Fibroblast of the conjunctiva (primary cell): ENCODE data around the gene RNF4.
A peak's percentile ranks its signal among the peaks of the same experiment; 100 is the strongest.
"Not testable (repeated sequence)": the region's sequence is repeated elsewhere in the genome, so short reads cannot be mapped to it uniquely, and the experiment has no call there.

ENCODE experiments used
- DNase-seq: peaks from one replicate; pipeline ENCODE4 v3.0.0-alpha.2; 2010; ENCODE audit warnings: low read depth

Gene RNF4

DNA sequence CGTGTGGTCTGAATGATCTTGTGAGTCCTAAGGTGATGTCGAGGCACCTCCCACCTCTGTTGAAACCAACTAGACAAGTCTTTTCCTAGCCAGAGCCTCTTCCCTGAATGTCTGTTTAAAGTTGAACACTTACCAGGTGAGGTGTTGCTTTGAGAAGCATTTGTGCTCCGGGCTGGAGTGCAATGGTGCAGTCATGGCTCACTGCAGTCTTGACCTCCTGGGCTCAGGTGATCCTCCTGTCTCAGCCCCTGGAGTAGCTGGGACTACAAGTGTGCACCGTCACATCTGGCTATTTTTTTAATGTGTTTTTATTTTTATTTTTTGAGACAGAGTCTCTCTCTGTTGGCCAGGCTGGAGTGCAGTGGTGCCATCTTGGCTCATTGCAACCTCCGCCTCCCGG, 18.1 kb downstream of the RNF4 start:
- no peak for DNase-seq

DNA sequence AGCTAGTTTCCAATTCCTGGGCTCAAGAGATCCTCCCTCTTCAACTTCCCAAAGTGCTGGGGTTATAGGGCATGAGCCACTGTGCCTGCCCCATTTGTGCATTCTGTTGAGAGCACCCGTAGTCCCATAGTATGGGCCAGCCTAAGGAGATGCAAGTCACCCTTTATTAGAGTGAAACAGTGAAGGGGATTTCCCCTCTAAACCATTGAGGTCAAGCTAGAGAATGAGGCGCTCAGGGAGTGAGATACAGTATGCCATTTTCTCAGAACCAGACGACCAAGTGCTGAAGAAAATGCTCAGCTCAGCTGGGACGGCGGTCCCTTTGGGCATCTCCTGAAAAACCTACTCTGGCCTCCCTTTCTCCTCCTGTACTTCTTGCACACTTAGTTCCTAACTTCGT, 18.7 kb downstream of the RNF4 start:
- DNase-seq, result no peak

DNA sequence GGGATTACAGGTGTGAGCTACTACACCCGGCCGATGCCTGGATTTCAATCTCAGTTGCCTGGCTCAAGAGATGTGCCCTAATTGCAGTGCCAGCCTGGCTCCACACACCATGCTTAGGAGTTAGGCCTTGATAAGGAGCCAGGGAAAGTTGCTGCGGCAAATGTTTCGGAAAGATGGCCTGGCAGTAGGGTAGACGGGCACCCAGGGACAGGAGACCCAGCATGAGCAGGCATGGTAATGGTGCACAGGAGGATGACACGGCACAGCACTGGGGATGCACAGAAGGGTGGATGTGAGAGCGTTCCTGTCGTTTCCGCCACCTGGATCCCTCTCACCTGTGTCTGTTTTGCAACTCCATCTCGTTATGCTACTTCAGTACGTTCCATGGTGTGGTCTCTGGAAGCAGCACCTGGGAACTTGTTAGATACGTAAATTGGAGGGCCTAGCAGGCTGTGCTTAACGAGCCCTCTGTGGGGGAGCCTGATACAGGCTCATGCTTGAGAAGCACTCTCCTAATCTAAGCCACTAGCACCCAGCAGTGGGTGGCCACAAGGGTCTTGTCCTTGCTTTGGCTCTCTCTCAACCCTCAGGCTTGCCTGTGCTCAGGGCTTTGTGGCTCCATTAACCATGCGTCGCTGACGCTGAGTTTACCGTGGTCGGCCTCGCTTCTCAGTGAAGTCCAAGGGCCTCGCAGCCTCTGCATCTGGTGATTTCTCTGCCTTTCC, 20.3 kb downstream of the RNF4 start:
- no peak for DNase-seq

DNA sequence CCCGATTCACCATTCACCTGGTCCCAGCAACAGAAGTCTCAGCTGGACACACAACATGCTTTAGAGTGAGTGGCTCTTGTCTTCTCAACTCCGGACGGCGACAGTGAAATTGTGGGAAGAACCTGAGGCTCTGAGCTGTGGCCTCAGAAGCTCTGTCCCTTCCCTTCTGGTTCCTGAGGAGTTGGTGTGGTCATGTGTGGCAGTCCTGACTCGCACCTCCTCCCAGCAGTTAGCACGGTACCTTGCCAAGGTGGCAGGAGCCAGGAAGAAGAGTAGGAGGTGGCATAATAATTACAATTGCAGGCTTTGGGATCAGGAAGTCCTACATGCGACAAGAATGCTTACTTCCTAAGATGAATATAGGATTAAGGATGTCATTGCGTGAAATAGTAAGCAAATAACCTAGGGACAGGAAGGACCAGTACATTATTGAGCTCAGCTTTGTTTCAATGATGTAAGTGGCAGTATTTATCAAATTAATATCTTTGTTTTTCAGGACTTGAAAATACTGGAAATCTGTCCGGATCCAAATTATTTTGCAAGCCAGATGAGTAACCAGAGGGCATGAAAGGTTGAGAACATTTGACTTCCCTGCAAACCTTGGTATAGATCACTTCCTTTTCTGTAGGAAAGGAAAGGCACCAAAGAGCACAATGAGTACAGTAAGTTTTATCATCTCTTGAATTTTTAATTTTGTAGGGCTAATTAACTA, 21.1 kb downstream of the RNF4 start:
- peak; percentile 30 for DNase-seq

DNA sequence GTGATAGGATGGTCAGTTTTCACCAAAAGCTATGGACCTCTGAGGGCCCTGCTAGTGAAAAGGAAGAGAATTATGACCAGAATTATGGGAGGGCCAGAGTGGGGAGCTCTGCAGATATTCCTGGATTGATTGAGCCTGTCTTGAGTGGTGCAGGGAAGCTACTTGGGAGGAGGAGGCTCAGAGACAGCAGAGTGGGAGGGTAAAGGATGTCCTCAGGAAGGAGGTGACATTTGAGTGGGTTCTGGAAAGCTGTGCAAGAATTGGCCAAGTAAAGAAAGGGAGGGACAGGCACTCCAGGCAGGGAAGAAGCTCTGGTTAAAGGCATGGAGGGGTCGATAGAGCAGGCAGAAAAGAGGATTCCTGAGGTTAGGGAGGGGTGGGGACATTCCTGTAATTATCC, 24.1 kb downstream of the RNF4 start:
- DNase-seq, result no peak

DNA sequence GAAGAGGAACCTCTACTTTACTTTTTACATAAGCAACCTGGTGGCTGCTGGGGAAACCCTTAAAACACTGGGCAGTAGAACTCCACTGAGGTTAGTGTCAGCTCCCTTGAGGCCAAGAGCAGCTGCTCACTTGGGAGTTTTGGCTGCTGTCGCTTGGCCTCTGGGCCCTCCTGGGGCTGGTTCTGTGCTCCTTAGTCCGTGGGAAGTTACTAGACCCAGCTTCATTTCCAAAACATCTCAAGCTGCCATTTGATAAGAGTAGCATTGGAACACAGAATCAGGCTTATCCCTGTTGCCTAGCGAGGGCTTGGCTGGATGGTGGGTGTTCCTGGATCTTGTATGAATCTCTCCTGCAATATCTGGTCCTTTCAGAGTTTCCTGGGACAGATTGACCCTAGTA, 26.1 kb downstream of the RNF4 start:
- no peak for DNase-seq

DNA sequence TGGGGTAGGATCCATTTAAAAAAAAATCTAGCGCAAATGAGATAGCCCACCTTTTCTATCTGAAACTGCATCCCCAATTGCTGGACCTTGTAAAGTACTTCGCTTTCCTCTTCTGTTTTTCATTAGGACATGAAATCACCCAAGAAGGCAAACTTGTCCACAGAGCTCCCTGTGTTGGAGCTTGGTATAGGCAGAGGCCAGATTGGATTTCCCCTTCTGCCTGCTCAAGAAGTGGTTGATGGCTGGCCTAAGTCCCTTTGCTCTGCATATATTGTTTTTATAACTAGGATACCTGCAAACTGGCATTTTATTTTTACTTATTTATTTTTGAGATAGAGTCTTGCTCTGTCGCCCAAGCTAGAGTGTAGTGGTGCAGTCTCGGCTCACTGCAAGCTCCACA, 28.4 kb downstream of the RNF4 start:
- no peak for DNase-seq

DNA sequence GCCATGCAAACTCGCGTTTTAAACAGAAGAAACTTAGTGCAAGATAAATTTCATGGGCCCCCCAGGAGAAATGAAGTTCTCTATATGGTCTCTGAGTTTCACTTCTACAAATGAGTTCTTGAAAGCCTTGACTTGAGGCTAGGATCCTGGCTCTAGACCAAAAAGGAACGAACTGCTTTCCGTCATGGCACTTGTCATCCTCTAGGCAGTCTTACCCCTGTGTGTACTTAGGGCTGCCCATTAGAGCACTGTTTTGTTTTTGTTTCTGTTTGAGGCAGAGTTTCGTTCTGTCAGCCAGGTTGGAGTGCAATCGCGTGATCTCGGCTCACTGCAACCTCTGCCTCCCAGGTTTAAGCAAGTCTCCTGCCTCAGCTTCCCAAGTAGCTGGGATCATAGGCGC, 29.0 kb downstream of the RNF4 start:
- DNase-seq, result no peak

DNA sequence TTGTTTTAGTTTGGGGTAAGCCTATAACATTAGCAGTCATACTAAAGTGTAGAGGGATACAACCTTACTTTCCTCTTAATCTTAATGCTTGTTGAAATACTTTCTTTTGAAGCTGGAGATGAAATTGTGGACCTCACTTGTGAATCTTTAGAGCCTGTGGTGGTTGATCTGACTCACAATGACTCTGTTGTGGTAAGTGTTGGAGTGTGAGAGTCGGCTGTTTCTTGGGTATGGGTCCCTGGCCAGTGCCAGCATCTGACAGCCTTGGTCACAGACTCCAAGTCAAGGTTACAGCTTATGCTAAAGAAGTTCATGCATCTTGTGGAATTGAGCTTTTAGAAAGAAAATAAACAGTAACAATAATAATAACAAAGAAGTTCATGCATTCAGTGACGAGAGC, 31.6 kb downstream of the RNF4 start:
- no peak for DNase-seq

DNA sequence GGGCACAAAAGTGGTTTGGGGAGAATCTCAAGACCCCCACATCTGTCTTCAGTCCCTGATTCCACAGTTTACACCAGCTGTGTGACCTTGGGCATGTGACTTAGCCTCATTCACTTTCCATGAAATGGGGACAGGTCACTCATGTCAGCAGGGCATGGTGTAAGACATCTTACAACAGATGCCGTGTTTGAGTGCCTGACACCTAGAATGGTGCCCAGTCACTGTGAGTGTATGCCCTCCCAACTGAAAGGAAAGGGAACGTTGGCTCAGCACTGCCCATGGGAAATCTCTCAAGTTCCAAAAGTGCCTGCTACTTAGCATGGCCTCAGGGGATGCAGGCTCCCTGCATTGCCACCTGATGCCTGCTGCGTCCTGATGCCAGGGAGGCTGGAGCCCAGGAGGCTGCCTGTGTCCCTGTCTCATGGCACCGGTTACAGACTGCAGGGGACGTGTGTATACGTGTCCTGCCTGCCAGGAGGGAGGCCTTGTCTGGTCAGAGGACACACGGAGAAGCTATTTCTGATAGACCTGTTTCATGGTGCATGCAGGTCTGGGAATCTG, 32.2 kb downstream of the RNF4 start:
- DNase-seq, result no peak

DNA sequence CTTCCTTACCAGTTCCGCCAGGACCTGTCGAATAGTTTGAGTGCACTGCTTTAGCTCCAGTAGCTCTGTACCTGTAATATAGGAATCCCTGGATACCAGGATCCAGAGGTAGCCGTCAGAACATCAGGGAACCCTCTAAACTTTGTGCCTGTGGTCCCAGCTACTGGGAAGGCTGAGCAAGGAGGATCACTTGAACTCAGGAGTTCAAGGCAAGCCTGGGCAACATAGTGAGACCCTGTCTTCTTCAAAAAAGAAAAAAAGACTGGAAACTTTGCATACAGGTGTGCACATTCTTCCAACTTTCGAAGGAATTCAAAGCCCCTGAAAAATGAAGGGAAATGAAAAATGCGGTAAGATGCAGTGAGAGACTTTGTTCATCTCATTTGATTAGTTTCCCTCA, 34.9 kb downstream of the RNF4 start:
- DNase-seq, result no peak

DNA sequence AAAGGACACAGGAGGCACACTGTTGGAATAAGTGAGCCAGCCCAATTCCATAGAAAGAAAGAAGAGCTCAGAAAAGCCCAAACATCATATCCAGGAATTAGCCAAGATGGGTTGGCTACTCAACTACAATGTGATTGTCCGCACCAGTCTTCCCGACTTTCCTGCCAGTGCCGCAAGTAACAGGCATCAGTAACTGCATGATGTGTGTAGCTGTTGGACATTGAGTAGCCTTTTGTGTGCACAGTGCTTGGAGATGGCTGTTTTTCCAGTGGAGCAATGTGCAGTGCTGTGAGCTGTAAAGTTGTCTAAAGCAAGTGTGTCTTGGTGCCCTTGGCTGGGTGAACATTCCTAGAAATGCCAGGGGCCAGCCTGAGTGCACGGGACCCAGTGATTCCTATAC, 38.4 kb downstream of the RNF4 start:
- DNase-seq, result no peak

DNA sequence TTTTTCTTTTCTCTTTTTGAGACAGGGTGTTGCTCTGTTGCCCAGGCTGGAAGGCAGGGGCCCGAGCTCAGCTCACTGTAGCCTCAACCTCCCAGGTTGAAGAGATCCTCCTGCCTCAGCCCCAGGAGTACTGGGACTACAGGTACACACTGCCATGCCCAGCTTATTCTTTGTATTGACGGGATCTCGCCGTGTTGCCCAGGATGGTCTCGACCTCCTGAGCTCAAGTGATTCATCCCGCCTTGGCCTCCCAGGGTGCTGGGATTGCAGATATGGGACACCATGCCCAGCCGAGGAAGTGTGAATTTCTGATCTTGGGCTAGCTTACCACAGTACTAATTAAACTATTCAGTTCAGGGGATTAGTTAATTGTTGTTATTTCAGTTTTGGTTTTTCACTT, 38.9 kb downstream of the RNF4 start:
- no peak for DNase-seq

DNA sequence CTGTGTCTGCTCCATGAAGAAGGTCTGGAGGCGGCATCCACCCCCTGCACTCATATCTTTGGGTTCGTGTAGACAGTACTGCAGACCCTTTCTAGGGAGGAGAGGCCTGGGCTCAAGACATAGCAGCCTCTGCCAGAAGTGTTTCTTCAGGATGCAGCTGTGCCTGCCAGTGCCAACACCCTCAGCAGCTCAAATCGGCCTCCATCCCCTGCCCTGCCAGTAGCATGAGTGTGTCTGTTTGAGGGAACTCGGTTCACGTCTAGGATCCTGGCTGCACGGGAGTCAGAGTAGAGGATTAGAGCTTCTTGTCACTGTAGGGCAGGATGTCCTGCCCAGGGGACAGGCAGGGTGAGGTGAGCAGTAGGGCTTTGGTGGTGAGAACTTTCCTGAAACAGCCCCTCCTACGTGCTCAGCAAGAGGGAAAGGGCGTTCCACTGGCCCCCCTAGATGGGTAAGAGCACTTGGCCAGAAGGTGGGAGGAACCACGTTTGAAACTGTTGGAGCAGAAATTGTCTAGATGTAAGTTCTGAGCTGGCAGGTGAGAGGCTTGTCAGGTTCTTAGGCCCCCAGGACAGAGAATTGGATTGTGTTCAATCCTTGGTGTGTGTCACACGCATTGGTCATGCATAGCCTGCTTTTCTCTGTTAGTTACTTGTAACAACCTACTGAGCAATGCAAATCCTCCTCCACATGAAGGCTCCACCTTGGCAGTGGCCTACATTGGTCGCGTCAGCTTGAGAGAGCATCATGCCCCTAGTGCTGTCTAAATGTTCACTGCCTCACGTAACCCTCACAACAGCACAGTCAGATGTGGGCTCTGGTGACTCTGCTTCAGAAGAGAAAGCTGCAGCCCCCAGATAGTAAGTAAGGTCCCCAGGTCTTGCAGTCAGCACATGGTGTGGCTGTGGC, 41.7 kb downstream of the RNF4 start:
- no peak for DNase-seq

DNA sequence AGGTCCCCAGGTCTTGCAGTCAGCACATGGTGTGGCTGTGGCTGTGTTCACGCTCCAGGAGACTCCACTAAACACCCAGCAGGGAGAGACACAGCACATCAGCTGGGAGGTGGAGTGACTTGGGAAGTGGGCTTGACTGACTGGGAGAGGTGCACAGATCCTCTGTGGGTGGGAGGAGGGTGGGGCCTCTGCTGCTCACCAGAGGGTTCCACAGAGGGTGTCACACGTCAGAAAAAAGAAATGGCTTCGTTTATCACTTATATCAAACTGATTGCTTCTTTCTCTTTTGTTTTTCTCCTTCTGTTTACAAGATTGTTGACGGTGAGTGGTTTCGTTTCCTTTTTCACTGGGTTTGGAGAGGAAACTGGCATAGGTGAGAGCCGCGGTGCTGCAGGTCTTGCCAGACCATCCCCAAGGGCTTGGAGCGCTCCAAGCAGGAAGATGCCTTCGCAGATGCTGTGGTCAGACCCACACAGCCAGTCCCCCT, 42.8 kb downstream of the RNF4 start:
- no peak for DNase-seq

DNA sequence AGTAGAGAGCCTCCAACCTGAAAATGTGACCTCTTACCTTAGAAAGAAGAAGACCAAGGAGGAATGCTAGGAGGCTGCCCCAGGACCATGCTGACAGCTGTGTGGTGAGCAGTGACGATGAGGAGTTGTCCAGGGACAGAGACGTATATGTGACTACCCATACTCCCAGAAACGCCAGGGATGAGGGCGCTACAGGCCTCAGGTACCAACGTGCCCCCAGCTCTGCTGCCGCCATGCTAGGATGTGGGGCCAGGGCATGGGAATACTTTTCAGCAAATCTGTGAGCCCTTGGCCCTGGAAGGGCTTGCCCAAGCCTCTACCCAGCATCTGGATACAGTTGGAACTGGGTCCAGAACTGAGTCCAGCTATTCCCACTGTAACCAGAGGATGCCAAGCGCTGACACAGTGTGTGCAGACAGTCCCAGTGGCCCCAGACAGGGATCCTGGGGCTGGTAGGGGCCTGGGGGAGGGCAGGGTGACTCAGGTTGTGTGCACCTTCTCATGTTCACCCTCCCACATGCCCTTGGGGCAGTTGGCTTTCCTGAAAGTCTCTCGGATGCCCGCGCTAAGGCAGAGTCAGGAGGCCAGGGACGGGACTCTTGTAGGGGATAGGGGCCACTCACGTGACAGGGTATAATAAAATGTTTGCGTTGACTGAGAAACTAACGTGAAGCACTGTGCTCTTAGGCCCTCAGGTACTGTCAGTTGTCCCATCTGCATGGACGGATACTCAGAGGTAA, 43.7 kb downstream of the RNF4 start:
- DNase-seq, result no peak

DNA sequence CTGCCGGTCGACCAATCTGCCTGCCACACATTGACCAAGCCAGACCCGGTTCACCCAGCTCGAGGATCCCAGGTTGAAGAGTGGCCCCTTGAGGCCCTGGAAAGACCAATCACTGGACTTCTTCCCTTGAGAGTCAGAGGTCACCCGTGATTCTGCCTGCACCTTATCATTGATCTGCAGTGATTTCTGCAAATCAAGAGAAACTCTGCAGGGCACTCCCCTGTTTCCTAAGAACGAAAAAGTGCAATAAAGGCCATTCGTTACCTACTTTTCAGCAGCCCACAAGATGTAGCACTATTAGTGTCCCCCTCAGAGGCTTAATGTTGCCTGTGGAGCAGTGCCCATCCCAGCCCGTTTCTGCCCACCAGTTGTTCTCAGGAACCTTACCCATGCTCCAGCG, 45.3 kb downstream of the RNF4 start:
- not testable (repeated sequence) for DNase-seq

DNA sequence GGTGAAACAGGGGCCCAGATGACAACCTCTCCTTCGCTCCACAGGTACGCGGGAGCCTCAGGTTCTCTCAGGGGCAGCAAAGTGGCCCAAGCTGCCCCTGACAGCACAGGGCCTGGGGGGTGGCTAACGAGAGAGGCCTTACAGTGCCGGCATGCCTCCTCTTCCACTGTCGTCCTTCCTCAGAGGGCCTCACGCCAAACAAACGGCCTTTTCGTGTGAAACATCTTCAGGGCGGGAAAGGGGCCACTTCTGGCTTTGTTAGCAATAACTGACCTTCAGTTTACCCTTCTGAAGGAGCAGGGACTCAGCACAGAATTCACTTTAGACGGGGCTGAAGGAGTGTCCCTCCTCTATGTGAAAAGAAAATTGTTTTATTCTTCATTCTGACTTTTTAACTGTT, 46.0 kb downstream of the RNF4 start:
- DNase-seq, result not testable (repeated sequence)

DNA sequence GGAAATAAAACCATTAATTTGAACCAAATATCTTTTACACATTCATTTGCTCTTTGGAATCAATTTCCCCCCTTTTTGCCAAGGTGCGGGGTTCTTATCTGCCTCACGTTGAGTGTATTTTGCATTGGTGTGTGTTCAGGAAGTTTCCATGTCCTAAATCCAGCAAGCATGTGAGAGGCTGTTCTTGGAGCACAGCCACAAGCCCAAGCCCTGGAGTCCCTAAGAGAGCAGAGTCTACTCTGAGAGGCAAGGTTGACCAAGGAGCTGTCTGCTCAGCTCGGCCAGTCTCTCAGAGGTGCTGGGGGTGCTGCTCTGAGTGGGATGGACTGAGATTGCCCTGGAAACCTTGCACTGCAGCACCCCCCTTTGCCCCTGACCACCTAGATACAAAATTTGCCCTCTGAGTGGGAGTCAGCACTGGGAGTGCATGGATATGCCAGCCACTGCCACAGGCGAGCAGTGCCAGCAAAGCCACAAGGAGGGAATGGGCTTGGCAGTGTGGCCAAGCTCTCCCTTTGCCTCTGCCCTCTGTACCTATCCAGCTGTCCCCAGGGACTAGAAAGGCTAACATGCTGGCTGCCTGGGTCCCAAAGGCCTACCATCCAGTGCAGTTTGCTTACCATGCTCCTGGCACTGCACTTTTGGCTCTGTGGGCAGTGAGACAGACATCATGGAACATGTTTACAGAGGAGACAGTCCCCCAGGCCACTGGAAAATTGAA, 47.1 kb downstream of the RNF4 start:
- DNase-seq, result no peak

DNA sequence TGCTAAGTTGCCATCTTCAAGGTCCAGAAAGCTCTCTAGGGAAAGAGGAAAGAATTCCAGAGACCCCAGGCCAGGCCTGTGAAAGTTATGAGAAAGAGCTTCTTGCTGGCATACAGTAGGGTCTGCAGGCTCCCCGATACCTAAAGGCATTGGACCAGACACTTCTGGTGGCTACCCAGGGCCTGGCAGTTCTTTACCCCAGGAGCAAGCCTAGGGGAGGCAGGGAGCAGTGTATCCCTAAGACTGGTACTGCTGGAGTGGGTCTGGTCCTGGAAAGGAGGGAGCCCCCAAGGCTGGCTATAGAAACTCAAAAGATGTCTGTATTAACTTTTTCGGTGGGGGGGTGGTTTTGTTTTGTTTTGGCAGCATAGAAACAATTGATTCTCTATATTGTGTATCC, 47.7 kb downstream of the RNF4 start:
- DNase-seq, result no peak

DNA sequence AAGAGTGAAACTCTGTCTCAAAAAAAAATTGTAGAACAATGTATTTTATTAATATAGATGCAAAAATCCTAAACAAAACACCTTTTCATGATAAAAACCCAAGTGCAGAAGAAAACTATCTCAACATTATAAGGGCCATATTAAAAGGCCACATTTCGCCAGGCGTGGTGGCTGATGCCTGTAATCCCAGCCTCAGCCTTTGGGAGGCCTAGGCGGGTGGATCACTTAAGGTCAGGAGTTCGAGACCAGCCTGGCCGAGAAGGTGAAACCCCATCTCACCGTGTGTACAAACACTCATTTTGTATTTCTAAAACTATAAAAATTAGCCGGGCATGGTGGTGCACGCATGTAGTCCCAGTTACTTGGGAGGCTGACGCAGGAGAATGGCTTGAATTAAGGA, 57.7 kb downstream of the RNF4 start:
- DNase-seq, result no peak
